Activated naive CD4-positive, alpha-beta T cell treated with anti-CD3 and anti-CD28 coated beads, Interleukin-2, amount 10 ng/mL, durations not matched to agents 7 days and 5 days (primary cell): ENCODE data around the gene IL17RD.

ENCODE experiments used
- CTCF ChIA-PET: fragments of 350-600 bp; sonication (Branson Sonifier 250); formaldehyde crosslinking; loops from one replicate; lab custom pipeline; 2021; ENCODE audit warnings: antibody characterized with exemption; lab: Charles Lee
- DNase-seq: peaks from one replicate; pipeline ENCODE4 v3.0.0-alpha.2; 2020
- H3K27ac Mint-ChIP-seq: one replicate; pipeline ENCODE4 v1.8.0; 2021; ENCODE audit warnings: mild to moderate bottlenecking, moderate library complexity, mixed read lengths
- H3K27me3 Mint-ChIP-seq: one replicate; pipeline ENCODE4 v1.8.0; 2021; ENCODE audit warnings: mild to moderate bottlenecking, mixed read lengths
- H3K36me3 Mint-ChIP-seq: one replicate; pipeline ENCODE4 v1.8.0; 2021; ENCODE audit warnings: mixed read lengths
- H3K4me1 Mint-ChIP-seq: one replicate; pipeline ENCODE4 v1.8.0; 2021; ENCODE audit warnings: mixed read lengths
- H3K4me3 Mint-ChIP-seq: one replicate; pipeline ENCODE4 v1.8.0; 2021; ENCODE audit warnings: mild to moderate bottlenecking, moderate library complexity, mixed read lengths
- H3K9me3 Mint-ChIP-seq: one replicate; pipeline ENCODE4 v1.8.0; 2021; ENCODE audit warnings: mixed read lengths

IL17RD gene

DNA sequence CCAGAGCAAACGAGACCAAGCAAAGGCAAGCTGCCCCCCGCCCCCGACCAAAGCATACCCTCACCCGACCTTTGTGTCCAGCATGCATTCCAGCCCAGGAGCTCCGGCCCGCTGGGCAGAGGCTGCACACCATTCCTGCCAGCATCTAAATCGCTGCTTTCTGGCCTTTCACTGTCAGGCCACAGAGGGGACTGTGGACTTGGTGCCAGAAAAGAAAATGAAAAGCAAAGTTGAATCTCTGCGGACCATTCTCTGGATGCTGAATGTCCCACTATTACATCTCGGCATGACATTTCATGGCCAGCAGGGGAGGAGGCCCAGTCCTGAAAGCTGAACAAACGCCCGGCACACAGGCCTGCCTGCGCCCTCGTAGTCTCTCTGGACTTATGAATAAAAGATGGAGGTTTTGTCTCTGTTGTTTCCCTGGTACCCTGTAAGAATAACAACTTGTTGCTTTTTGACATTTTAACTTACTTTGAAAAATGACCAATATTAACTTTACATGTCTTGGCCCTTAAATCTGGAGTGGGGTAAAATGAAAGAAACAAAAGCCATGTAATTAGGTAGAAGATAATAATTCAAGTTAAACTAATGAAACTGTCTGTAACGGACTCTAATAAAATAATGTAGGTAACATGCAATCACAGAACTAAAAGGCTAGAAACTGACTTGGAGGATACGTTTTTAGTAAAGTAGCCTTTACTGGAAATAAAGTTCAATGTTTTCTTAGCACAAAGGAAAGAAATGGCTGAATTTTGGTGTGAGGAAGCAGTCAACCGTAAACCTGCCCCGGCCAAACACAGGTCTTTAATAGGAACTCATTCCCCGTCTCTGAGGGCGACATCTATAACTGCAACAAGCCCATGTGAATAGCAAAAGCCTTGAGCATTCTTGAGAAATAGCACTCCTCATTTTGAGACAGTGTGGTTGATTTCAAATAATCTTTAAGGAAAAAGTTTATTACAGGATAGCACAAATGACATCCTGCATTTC is 12.7 kb downstream of the IL17RD start:
- peaks cover 55% of the 10 kb centered on the region for H3K27me3 Mint-ChIP-seq
- no peaks in the 10 kb centered on the region for H3K4me1 Mint-ChIP-seq
- CTCF ChIA-PET: no interaction called here
- H3K36me3 Mint-ChIP-seq: no peaks in the 10 kb centered on the region
- H3K4me3 Mint-ChIP-seq: no peak overlapping the region
- DNase-seq: no peak
- no peak overlapping the region for H3K27ac Mint-ChIP-seq
- H3K9me3 Mint-ChIP-seq: no peaks in the 10 kb centered on the region

DNA sequence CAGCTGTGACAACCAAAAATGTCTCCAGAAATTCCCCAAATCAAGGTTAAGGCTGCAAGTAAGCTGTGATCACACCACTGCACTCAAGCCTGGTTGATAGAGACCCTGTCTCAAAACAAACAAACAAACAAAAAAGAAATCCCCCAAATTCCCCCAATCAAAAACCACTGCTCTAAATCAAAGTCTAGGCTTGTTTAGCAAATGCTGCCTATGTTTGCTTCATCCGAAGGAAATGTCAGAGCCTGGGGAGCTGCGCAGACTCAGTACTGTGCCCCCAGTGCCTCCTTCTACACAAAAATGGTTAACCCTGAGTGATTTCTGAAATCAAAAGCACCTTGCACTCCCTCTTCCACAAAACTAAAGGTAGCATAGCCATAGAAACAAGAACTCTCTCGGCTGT is 13.4 kb downstream of the IL17RD start:
- Mint-ChIP-seq H3K27ac (no peak overlapping the region), H3K4me3 (no peak overlapping the region), H3K4me1 (no peaks in the 10 kb centered on the region), H3K27me3 (peaks cover 48% of the 10 kb centered on the region), H3K36me3 (no peaks in the 10 kb centered on the region), H3K9me3 (no peaks in the 10 kb centered on the region)
- no peak for DNase-seq
- CTCF ChIA-PET: no interaction called here

DNA sequence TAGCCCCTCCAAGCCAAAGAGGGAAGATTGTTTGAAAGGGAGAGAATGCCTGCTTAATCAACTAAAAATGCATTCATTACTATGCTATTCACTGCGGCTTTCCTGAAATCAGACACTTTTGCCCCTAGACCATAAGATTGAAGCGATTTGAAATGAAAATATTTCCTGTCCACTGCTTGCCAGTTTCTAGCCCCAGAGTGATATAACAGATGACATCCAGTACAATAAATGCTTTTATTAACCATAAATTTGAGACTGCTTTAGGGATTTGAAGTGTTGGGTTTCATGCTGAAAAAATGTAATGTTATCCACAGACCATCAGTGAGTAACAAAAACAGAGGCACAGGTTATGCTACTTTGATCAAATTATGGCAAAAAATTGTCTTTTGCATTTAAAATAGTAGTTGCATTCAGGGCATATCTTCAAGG is 14.1 kb downstream of the IL17RD start:
- CTCF ChIA-PET: no interaction called here
- Mint-ChIP-seq H3K4me1 (no peaks in the 10 kb centered on the region), H3K9me3 (no peaks in the 10 kb centered on the region), H3K4me3 (no peak overlapping the region), H3K36me3 (no peaks in the 10 kb centered on the region), H3K27me3 (peaks cover 43% of the 10 kb centered on the region), H3K27ac (no peak overlapping the region)
- DNase-seq: no peak

DNA sequence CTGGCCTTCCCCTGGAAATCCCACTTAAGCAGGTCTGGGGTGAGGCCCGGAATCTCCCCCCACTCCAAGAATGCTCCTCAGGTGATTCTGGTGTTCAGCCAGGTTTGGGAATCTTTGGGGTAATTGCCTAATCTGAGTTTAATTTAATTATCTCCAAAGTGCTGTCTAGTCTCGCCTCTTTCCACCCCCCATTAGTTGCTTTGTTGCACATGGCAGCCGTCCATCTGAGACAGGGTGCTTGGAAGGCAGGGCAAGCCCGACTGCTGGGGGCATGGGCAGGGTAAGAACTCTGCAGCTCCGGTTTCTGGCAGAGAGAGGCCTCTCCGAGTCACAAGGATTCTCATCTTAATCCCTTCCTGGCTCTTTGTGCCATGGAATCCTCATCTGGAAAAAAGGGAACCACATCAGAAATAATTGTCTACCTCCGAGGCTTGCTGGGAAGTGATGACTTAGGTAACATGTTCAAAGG is 15.0 kb downstream of the IL17RD start:
- Mint-ChIP-seq H3K27ac (no peak overlapping the region), H3K4me3 (no peak overlapping the region), H3K27me3 (peaks cover 38% of the 10 kb centered on the region), H3K36me3 (no peaks in the 10 kb centered on the region), H3K4me1 (no peaks in the 10 kb centered on the region), H3K9me3 (no peaks in the 10 kb centered on the region)
- no peak for DNase-seq
- CTCF ChIA-PET: no interaction called here

DNA sequence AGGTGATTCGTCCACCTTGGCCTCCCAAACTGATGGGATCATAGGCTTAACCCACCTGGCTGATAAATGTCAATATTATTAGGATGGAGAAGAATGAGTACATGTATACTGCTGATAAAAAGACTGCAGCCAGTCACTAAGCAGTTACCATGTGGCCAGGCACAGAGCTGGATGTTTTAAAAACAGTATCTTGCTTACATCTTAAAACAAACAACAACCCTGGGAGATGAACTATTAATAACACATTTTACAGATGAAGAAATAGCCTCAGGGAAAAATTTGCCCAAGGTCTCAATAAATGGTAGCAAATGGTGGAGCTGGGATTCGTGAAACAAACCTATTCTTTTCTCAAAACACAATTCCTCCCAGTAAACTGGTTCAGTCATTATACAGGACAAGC is 18.1 kb downstream of the IL17RD start:
- Mint-ChIP-seq H3K9me3 (no peaks in the 10 kb centered on the region), H3K4me3 (no peak overlapping the region), H3K27me3 (peaks cover 52% of the 10 kb centered on the region), H3K4me1 (no peaks in the 10 kb centered on the region), H3K36me3 (no peaks in the 10 kb centered on the region), H3K27ac (no peak overlapping the region)
- DNase-seq: no peak
- CTCF ChIA-PET: interaction anchor here (1.3 kb wide), 1 partner anchor 23 kb away, joined by 4 read pairs; no protein-coding TSS in a partner anchor

DNA sequence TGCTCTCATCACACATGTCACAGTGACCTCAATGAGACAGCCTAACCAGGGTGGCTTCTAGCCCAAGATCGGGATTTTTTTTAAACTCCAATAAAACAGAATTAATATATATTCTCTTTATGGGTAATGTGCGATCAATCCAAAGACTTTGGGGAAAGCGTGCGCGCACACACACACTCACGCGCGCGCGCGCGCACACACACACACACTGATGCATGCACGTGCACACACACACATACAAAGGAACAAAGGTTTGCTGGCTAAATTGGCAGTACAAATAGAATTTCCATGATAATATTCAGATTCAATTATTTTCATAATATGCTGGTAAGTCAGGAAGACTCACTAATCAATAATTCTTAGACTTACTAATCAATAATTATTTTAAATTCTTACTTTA is 19.3 kb downstream of the IL17RD start:
- DNase-seq: no peak
- Mint-ChIP-seq H3K9me3 (no peaks in the 10 kb centered on the region), H3K36me3 (no peaks in the 10 kb centered on the region), H3K4me1 (no peaks in the 10 kb centered on the region), H3K4me3 (no peak overlapping the region), H3K27ac (no peak overlapping the region), H3K27me3 (peaks cover 52% of the 10 kb centered on the region)
- CTCF ChIA-PET: no interaction called here

DNA sequence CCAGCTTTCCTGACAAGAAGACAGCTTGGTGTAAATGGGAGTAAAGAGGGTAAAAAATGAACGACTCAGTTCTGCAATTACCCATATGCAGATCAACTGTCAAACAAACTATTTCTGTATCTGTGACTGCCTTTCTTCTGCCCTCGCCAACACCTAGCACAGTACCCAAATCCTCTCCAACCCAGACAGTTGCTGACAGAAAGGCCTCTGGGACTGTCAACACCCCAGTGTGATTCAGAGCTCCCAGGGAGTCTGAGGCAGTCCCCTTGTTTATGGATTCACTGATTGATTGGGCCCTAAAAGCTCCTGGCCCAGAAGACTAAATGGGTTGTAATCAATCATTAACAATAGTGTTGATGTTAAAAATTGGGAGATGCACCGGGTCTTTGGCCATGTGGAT is 20.2 kb downstream of the IL17RD start:
- H3K27ac Mint-ChIP-seq: no peak overlapping the region
- no peak for DNase-seq
- no peaks in the 10 kb centered on the region for H3K9me3 Mint-ChIP-seq
- peaks cover 49% of the 10 kb centered on the region for H3K27me3 Mint-ChIP-seq
- H3K4me1 Mint-ChIP-seq: no peaks in the 10 kb centered on the region
- no peaks in the 10 kb centered on the region for H3K36me3 Mint-ChIP-seq
- no peak overlapping the region for H3K4me3 Mint-ChIP-seq
- CTCF ChIA-PET: no interaction called here

DNA sequence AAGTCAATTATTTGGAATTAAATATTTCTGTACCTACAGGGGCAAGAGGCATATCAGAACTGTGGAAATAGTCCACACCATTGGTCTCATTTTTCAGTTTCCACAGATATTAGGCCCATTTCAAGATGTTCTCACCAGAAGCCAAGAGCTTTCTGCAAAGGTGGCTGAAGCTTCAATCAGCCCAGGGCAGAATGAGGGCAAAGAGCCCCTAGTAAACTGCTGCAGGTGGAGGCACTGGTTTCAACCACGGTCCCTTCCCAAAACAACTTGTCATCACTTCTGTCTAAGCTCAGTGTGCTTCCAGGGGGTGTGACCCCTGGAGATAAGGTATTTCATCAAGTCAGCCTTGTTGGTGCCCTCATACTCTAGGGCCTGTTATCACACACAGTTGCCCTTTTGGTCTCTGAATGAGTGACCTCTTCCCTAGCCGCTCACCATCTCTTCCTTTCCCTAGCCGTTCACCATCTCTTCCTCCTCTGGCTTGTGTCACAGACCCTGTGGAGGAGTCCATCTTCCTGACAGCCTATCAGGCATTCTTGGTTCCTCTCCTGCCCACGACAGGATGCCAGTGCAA is 21.2 kb downstream of the IL17RD start:
- Mint-ChIP-seq H3K4me3 (no peak overlapping the region), H3K4me1 (no peaks in the 10 kb centered on the region), H3K27me3 (peaks cover 53% of the 10 kb centered on the region), H3K9me3 (no peaks in the 10 kb centered on the region), H3K36me3 (no peaks in the 10 kb centered on the region), H3K27ac (no peak overlapping the region)
- DNase-seq: no peak
- CTCF ChIA-PET: interaction anchor here (0.6 kb wide), 1 partner anchor 10 kb away, joined by 4 read pairs; no protein-coding TSS in a partner anchor

DNA sequence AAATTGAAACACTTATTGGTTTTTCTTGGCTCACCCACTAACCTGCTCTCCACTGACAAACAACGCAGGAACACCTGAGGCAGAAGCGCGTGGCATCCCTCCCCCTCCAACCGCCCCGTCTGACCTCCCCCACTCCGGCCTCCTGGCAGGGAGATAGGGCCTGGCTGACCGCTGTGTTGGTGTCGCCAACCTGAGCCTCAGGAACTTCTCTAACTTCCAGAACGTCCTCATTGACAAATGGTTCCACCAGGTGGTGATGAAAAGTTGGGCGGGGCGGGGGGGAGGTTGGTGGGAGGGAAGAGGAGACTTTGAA is 22.8 kb downstream of the IL17RD start:
- H3K4me1 Mint-ChIP-seq: no peaks in the 10 kb centered on the region
- no peaks in the 10 kb centered on the region for H3K9me3 Mint-ChIP-seq
- CTCF ChIA-PET: no interaction called here
- DNase-seq: no peak
- H3K27ac Mint-ChIP-seq: no peak overlapping the region
- H3K27me3 Mint-ChIP-seq: peaks cover 65% of the 10 kb centered on the region
- H3K36me3 Mint-ChIP-seq: no peaks in the 10 kb centered on the region
- no peak overlapping the region for H3K4me3 Mint-ChIP-seq

DNA sequence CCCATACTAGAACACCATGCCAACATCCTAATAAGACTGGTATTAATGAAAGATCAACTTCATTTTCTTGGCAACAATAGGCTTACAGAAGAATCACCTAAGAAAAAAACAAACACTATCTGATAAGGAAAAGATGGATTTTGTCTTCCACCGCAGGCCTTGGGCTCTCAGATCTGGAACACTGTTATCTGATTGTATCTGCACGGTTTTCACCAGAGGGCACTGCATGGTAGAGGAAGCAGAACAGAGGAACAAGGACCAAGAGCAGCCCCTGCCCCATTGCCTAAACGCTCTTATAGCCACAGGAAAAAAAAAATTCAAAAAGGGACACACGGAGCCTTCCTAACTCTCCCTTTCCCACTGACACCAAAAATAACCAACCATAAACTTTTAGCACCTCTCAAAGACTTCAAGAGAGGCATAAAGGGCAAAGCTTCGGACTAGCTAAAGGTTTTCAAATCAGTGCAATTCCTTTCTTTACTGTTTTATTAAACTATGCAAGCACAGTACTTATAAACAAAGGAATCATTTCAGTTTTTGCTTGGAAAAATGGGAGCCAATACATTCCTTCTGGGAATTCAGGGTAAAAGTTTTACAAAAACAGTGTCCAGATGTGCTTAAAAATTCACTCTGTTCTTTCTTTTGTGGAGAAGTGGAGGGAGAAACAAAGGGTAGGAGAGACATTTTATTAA is 23.3 kb downstream of the IL17RD start:
- Mint-ChIP-seq H3K27ac (no peak overlapping the region), H3K27me3 (peaks cover 70% of the 10 kb centered on the region), H3K4me3 (no peak overlapping the region), H3K9me3 (no peaks in the 10 kb centered on the region), H3K4me1 (no peaks in the 10 kb centered on the region), H3K36me3 (no peaks in the 10 kb centered on the region)
- CTCF ChIA-PET: no interaction called here
- no peak for DNase-seq

DNA sequence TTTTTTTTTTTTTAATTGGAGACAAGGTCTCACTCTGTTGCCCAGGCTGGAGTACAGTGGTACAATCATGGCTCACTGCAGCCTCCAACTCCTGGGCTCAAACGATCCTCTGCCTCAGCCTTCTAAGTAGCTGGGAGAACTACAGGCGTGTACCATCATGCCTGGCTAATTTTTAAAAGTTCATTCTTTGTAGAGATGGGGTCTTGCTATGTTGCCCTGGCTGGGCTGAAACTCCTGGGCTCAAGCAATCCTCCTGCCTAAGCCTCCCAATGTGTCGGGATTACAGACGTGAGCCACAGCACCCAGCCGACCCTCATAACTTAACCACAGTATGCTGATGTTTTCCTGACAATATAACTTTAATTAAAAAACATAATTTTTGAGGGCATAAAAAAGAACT is 24.3 kb downstream of the IL17RD start:
- Mint-ChIP-seq H3K27me3 (peaks cover 77% of the 10 kb centered on the region), H3K36me3 (no peaks in the 10 kb centered on the region), H3K27ac (no peak overlapping the region), H3K4me1 (no peaks in the 10 kb centered on the region), H3K9me3 (no peaks in the 10 kb centered on the region), H3K4me3 (no peak overlapping the region)
- DNase-seq: no peak
- CTCF ChIA-PET: no interaction called here

DNA sequence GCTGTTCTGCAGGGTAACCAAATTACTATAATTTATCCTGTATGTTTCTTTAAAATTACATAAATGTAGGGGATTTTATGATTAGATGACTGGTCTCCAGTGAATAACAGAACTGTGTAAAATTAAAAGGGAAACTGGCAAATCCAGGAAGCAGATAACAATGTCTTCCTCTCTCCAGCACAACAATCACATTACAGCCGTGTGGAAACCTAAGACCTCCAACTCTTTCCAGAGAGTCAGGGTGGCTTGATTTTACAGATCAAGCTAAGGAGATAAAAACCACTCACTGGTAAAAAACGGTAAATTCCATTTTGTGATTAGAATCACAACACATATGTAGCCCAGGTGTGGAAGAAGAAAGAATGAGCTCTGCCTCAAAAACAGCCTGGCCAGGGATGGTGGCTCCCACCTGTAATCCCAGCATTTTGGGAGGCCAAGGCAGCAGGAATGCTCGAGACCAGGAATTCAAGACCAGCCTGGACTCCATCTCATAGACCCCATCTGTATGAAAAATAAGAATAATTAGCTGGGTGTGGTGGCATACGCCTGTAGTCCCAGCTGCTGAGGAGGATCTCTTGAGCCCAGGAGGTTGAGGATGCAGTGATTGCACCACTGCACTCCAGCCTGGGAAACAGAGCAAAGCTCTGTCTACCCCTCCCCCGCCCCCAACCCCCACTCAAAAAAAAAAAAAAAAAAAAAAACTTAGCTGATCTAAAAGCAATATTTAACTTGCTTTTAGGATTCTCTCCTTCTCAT is 29.0 kb downstream of the IL17RD start:
- Mint-ChIP-seq H3K4me1 (no peaks in the 10 kb centered on the region), H3K36me3 (no peaks in the 10 kb centered on the region), H3K27ac (no peak overlapping the region), H3K4me3 (no peak overlapping the region), H3K27me3 (peaks cover 51% of the 10 kb centered on the region), H3K9me3 (no peaks in the 10 kb centered on the region)
- DNase-seq: no peak
- CTCF ChIA-PET: interaction anchor here (1.2 kb wide), 1 partner anchor 35 kb away, joined by 3 read pairs; no protein-coding TSS in a partner anchor

DNA sequence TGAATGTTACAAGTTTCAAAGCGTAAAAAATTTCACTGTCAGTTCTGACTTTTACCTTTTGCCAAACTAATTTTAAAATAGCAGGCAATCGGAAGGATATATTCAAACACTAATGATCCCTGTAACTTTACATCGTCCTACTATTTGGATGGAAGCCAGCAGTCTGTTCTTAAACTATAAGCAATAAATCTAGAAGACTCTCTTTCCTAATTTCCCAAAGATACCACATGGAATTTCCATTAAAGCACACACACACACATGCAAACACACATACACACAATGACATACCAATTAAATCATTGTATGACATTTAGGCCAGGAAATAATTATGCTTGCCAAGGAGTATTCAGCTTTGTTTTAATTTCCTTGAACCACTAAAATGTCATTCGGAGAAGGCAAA is 32.0 kb downstream of the IL17RD start:
- Mint-ChIP-seq H3K27ac (no peak overlapping the region), H3K4me1 (peaks cover 4% of the 10 kb centered on the region), H3K4me3 (no peak overlapping the region), H3K27me3 (peaks cover 43% of the 10 kb centered on the region), H3K9me3 (no peaks in the 10 kb centered on the region), H3K36me3 (no peaks in the 10 kb centered on the region)
- CTCF ChIA-PET: no interaction called here
- DNase-seq: no peak

DNA sequence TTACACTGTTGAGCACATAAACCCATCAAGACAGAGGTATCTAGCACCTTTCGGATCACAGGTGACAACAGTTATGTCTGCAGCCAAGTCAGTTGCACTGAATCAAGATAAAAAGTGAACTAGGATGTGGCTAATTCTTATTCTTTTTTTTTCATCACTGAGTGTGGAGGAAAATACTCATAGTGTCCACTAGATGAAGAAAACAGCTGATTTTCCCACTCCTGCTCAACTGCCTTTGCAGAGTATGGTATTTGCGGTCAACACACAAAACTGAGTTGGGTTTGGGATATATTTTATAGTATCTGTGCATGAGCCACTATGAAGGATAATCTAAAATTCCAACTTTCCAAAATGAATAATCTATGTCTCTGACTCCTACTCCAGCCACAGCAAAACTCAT is 32.5 kb downstream of the IL17RD start:
- no peaks in the 10 kb centered on the region for H3K36me3 Mint-ChIP-seq
- H3K27ac Mint-ChIP-seq: no peak overlapping the region
- no peak overlapping the region for H3K4me3 Mint-ChIP-seq
- no peaks in the 10 kb centered on the region for H3K9me3 Mint-ChIP-seq
- H3K4me1 Mint-ChIP-seq: peaks cover 4% of the 10 kb centered on the region
- no peak for DNase-seq
- CTCF ChIA-PET: no interaction called here
- H3K27me3 Mint-ChIP-seq: peaks cover 39% of the 10 kb centered on the region
